PC-9 (cell line): ENCODE results near the gene SMIM12. TPM values are rescaled to one million over a fixed set of nuclear protein-coding genes. Genes with fewer than 3 reads are reported as not detected.

ENCODE experiments used
- BruUV-seq: library from RNA; stranded (reverse); fragments of 400-500 nt; replicated peaks from 2 replicates; lab custom pipeline; 2021; lab: Mats Ljungman, UMichigan
- CTCF ChIA-PET: fragments of 300-600 bp; sonication (Branson Sonifier 250); formaldehyde crosslinking; loops from one replicate; lab custom pipeline; 2022; ENCODE audit warnings: antibody characterized with exemption; lab: Charles Lee
- POLR2A ChIA-PET: fragments of 300-600 bp; sonication (Branson Sonifier 250); formaldehyde crosslinking; loops from one replicate; lab custom pipeline; 2022; ENCODE audit warnings: antibody characterized with exemption; ENCODE audit not compliant: unreplicated experiment; lab: Charles Lee
- DNase-seq, 2 experiments: peaks; one replicate each; pipeline versions ENCODE4 v3.0.0 to v3.0.0-alpha.2; 2015 to 2022; ENCODE audit warnings: mixed read lengths in 1 of 2
- H2AFZ ChIP-seq: fragments of 200-600 bp; sonication (generic); 2 replicates; pipeline ENCODE4 v1.8.1; 2017; ENCODE audit warnings: antibody characterized with exemption
- H3F3A ChIP-seq: fragments of 200-600 bp; sonication (generic); 2 replicates; pipeline ENCODE4 v1.8.1; 2017; ENCODE audit warnings: antibody characterized with exemption, mild to moderate bottlenecking, low read depth; ENCODE audit not compliant: insufficient read depth
- H3K27ac ChIP-seq: fragments of 200-600 bp; sonication (generic); 2 replicates; pipeline ENCODE4 v1.6.1; 2016; ENCODE audit warnings: mixed run types
- H3K27me3 ChIP-seq: fragments of 200-600 bp; sonication (generic); 2 replicates; pipeline ENCODE4 v1.6.1; 2016; ENCODE audit warnings: low read depth, mixed run types; ENCODE audit not compliant: insufficient read depth
- H3K36me3 ChIP-seq: fragments of 200-600 bp; sonication (generic); 2 replicates; pipeline ENCODE4 v1.6.1; 2016; ENCODE audit warnings: low read depth, mixed run types
- H3K4me1 ChIP-seq: fragments of 200-600 bp; sonication (generic); replicated peaks from 2 replicates; pipeline ENCODE4 v1.6.1; 2016; ENCODE audit warnings: mixed run types; ENCODE audit not compliant: insufficient read depth
- H3K4me2 ChIP-seq: fragments of 200-600 bp; sonication (generic); 2 replicates; pipeline ENCODE4 v1.6.1; 2017; ENCODE audit warnings: mixed run types
- H3K4me3 ChIP-seq: fragments of 200-600 bp; sonication (generic); 2 replicates; pipeline ENCODE4 v1.6.1; 2016; ENCODE audit warnings: mixed run types
- H3K79me2 ChIP-seq: fragments of 200-600 bp; sonication (generic); 2 replicates; pipeline ENCODE4 v1.6.1; 2017; ENCODE audit warnings: low read depth, mixed run types
- H3K9me2 ChIP-seq: fragments of 200-600 bp; sonication (generic); 2 replicates; pipeline ENCODE4 v1.8.1; 2017; ENCODE audit warnings: mild to moderate bottlenecking; ENCODE audit not compliant: insufficient read depth
- H3K9me3 ChIP-seq: fragments of 200-600 bp; sonication (generic); 2 replicates; pipeline ENCODE4 v1.8.1; 2016; ENCODE audit warnings: low read depth; ENCODE audit not compliant: insufficient read depth
- H4K20me1 ChIP-seq: fragments of 200-600 bp; sonication (generic); 2 replicates; pipeline ENCODE4 v1.8.1; 2017; ENCODE audit not compliant: insufficient read depth
- EZH2 ChIP-seq: fragments of 200-600 bp; sonication (generic); IDR thresholded peaks from 2 replicates; pipeline ENCODE4 v1.8.0; 2017; ENCODE audit warnings: antibody characterized with exemption, low read depth
- intact Hi-C: fragments of 100-400 bp; cut with micrococcal nuclease; formaldehyde crosslinking; loops from one replicate; pipeline ENCODE4 v1.10.0; 2022; ENCODE audit not compliant: unreplicated experiment
- total RNA-seq: library from RNA; stranded (reverse); gene quantifications from 2 replicates; pipeline ENCODE4 v1.2.3, GENCODE V29; 2021
- TF ChIP-seq, protein P1 (sequence below): fragments of 200-600 bp; sonication (generic); conservative IDR thresholded peaks from 2 replicates; pipeline ENCODE4 v1.6.1; 2017; ENCODE audit warnings: mixed run types, antibody characterized with exemption, mild to moderate bottlenecking, moderate library complexity

The SMIM12 gene
- total RNA-seq, 1 experiment from 2014 or later, result 17.4 TPM

DNA sequence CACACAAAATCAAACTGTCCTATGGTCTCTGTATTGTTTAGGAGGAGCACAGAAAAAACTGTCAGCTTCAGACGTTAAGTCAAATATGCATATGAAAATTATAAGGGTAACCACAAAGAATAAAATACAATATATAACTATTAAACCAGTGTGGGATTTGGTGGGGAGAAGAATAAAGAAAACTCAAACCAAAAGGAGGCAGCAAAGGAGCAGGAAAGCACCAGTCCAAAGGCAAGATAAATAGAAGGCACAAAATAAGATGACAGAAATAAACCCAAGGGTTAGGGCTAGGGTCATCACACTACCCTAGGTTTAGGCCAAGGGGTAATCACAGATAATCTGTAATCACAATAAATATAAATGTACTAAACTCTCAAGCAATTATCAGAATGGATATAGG lies 37.1 kb upstream of the SMIM12 start:
- ChIA-PET CTCF (interaction anchor here (0.6 kb wide), 1 partner anchor 101 kb away, joined by 3 read pairs; no protein-coding TSS in a partner anchor), POLR2A (interaction anchor here (0.6 kb wide), 1 partner anchor 43 kb away, joined by 6 read pairs; no protein-coding TSS in a partner anchor)
- no peak for DNase-seq
- Histone ChIP-seq H3K4me3 (no peak overlapping the region), H3K9me2 (no peaks in the 10 kb centered on the region), H2AFZ (no peak overlapping the region), H3K79me2 (no peaks in the 10 kb centered on the region), H3K36me3 (no peaks in the 10 kb centered on the region), H3K9me3 (no peaks in the 10 kb centered on the region), H3K4me1 (no peaks in the 10 kb centered on the region), H3F3A (no peaks in the 10 kb centered on the region), H3K4me2 (no peak overlapping the region), H3K27me3 (peaks cover 56% of the 10 kb centered on the region), H4K20me1 (no peaks in the 10 kb centered on the region), H3K27ac (no peak overlapping the region)
- TF ChIP-seq EZH2, result no peak
- TF ChIP-seq, protein P1, sequence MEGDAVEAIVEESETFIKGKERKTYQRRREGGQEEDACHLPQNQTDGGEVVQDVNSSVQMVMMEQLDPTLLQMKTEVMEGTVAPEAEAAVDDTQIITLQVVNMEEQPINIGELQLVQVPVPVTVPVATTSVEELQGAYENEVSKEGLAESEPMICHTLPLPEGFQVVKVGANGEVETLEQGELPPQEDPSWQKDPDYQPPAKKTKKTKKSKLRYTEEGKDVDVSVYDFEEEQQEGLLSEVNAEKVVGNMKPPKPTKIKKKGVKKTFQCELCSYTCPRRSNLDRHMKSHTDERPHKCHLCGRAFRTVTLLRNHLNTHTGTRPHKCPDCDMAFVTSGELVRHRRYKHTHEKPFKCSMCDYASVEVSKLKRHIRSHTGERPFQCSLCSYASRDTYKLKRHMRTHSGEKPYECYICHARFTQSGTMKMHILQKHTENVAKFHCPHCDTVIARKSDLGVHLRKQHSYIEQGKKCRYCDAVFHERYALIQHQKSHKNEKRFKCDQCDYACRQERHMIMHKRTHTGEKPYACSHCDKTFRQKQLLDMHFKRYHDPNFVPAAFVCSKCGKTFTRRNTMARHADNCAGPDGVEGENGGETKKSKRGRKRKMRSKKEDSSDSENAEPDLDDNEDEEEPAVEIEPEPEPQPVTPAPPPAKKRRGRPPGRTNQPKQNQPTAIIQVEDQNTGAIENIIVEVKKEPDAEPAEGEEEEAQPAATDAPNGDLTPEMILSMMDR, result no peak
- no TSS peak for BruUV-seq
- intact Hi-C loops, result no loop called here

DNA sequence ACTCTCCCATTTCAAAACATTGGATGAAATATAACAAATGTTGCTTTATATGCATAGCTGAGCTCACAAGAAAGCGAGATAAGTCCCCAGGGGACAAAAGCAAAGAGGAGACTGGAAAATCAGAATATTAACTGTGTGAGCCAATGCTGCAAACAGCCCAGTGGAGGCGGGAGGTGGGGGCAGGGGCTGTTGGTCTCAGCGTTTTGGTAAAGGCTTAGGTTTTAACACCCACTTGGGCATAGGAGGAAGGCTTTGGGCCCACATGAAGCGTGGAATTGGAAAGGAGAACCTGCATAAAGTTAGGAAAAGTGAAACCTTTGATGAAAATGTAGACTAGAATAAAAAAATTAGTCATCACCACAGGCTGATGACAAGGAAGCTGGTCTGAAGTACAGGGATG lies 30.2 kb upstream of the SMIM12 start:
- Histone ChIP-seq H3K27ac (no peak overlapping the region), H3K27me3 (peaks cover 46% of the 10 kb centered on the region), H3K9me3 (no peaks in the 10 kb centered on the region), H3K36me3 (no peaks in the 10 kb centered on the region), H3K9me2 (no peaks in the 10 kb centered on the region), H3K4me3 (no peak overlapping the region), H3K4me2 (no peak overlapping the region), H4K20me1 (no peaks in the 10 kb centered on the region), H3K4me1 (no peaks in the 10 kb centered on the region), H3F3A (no peaks in the 10 kb centered on the region), H3K79me2 (no peaks in the 10 kb centered on the region), H2AFZ (no peak overlapping the region)
- no peak for DNase-seq
- no peak for TF ChIP-seq EZH2
- TF ChIP-seq, protein P1, result no peak
- intact Hi-C loops, result no loop called here
- POLR2A ChIA-PET, result no interaction called here
- CTCF ChIA-PET, result no interaction called here
- BruUV-seq, result no TSS peak

DNA sequence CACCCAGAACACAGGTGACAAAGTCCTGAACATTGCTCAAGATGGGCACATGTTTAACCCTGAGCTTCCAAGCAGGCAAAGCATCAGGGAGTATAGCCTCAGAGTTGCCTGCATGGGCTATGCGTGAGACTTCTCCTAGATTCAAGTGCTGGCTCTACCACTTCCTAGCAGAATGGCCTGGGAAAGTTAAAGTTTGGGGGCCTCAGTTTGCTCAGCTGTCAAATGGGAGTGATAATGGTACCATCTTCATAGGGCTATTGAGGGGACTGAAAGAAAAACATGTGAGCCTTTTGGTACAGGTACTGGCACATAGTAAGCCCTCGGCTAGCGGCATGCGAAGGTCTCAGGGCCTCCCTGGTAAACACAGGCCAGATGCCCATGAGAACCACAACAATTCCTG lies 28.0 kb upstream of the SMIM12 start:
- Histone ChIP-seq H4K20me1 (no peaks in the 10 kb centered on the region), H3K27me3 (peaks cover 60% of the 10 kb centered on the region), H3K4me1 (no peaks in the 10 kb centered on the region), H3K27ac (no peak overlapping the region), H3K9me2 (no peaks in the 10 kb centered on the region), H3K9me3 (no peaks in the 10 kb centered on the region), H3K4me2 (no peak overlapping the region), H3K4me3 (no peak overlapping the region), H3F3A (no peaks in the 10 kb centered on the region), H3K79me2 (no peaks in the 10 kb centered on the region), H3K36me3 (no peaks in the 10 kb centered on the region), H2AFZ (no peak overlapping the region)
- intact Hi-C loops, result no loop called here
- ChIA-PET CTCF (no interaction called here), POLR2A (no interaction called here)
- DNase-seq, result no peak
- no TSS peak for BruUV-seq
- TF ChIP-seq, protein P1, result no peak
- TF ChIP-seq EZH2, result no peak
